ENCODE data around the gene KIRREL3.

The KIRREL3 gene

DNA sequence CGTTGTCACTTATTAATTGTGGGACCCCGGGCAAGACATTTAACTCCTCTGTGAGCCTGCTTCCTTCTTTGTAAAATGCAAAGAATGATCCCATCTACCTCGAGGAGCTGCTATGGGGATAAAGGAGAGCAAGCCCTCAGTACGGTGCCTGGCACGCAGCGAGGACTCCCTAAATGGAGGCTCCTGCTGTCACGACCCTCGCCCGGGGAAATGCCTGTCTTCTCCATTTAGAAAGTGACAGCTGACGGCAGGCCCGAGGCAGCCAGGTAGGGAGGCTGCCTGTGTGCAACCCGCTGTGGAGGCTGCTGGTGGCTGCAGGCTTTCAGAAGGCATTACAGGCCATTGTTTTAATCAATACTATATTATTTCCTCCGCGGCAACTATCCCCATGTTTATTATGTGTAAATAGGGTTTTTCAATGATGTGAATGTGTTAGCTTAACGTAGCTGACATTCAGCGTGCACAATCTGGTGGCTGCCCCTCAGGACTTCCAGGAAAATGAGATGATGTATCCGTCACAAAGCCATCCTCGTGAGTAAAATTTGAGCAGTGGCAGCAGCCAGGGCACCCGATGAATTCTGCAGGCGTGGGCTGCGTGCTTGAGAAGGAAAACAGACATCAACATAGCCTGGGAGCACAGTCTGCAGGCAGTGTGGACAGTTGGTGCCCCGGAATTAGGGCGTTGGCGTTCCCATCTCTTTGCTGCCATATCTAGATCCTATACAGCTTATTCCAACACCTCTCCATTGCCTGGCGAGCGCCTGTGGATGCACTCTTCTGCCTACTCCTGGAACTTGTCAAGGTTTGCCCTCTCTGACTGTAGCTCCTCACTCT, 416.8 kb downstream of the KIRREL3 start:
- Histone ChIP-seq H3K9ac (ENCODE audit: low read length) (no peak overlapping the region), H3K9me3 (ENCODE audit: control insufficient read depth, low read depth, low read length) (no peaks in the 10 kb centered on the region), H3K27ac (ENCODE audit: low read length) (no peak overlapping the region), H3K27me3 (ENCODE audit: control insufficient read depth, insufficient read depth, low read length) (no peaks in the 10 kb centered on the region), H3K4me3 (ENCODE audit: low read length) (no peak overlapping the region), H3K4me1 (ENCODE audit: control insufficient read depth, low read depth, low read length) (peaks cover 17% of the 10 kb centered on the region), H3K36me3 (ENCODE audit: control insufficient read depth, low read depth, low read length) (no peaks in the 10 kb centered on the region)

GRCh38 chr11:126583101-126583500, 417.5 kb downstream of the KIRREL3 start:
- Histone ChIP-seq H3K9me3 (ENCODE audit: control insufficient read depth, low read depth, low read length) (no peaks in the 10 kb centered on the region), H3K9ac (ENCODE audit: low read length) (no peak overlapping the region), H3K4me3 (ENCODE audit: low read length) (no peak overlapping the region), H3K4me1 (ENCODE audit: control insufficient read depth, low read depth, low read length) (peaks cover 15% of the 10 kb centered on the region), H3K27ac (ENCODE audit: low read length) (no peak overlapping the region), H3K27me3 (ENCODE audit: control insufficient read depth, insufficient read depth, low read length) (no peaks in the 10 kb centered on the region), H3K36me3 (ENCODE audit: control insufficient read depth, low read depth, low read length) (no peaks in the 10 kb centered on the region)

- H3K27ac ChIP-seq (ENCODE audit: low read length): no peak overlapping the region
- no peaks in the 10 kb centered on the region for H3K27me3 ChIP-seq (ENCODE audit: control insufficient read depth, insufficient read depth, low read length)
- H3K4me3 ChIP-seq (ENCODE audit: low read length): no peak overlapping the region
- H3K4me1 ChIP-seq (ENCODE audit: control insufficient read depth, low read depth, low read length): peaks cover 15% of the 10 kb centered on the region
- no peaks in the 10 kb centered on the region for H3K9me3 ChIP-seq (ENCODE audit: control insufficient read depth, low read depth, low read length)
- no peaks in the 10 kb centered on the region for H3K36me3 ChIP-seq (ENCODE audit: control insufficient read depth, low read depth, low read length)
- no peak overlapping the region for H3K9ac ChIP-seq (ENCODE audit: low read length)
These were observed 418.5 kb downstream of the KIRREL3 start for GRCh38 chr11:126581871-126582648.

DNA sequence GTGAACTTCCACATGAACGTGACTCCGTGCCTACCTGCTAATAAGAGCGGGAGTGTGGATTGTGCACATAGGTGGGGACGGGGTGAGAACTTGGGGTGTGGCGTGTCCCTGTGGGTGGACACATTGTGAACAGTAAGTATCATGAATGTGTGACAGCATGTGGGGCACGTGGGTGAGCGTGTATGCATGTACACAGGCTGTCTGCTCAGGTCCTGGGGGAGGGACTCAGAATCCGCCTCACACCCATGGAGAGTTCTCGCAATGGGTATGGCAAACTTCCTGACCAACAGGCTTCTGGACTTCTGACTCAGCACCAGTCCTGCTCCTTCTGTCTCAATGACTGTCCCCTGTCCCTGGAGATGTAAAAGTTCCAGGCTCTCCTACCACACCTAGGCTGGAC, 422.1 kb downstream of the KIRREL3 start:
- Histone ChIP-seq H3K9me3 (ENCODE audit: control insufficient read depth, low read depth, low read length) (no peaks in the 10 kb centered on the region), H3K9ac (ENCODE audit: low read length) (no peak overlapping the region), H3K36me3 (ENCODE audit: control insufficient read depth, low read depth, low read length) (no peaks in the 10 kb centered on the region), H3K27me3 (ENCODE audit: control insufficient read depth, insufficient read depth, low read length) (no peaks in the 10 kb centered on the region), H3K4me3 (ENCODE audit: low read length) (no peak overlapping the region), H3K4me1 (ENCODE audit: control insufficient read depth, low read depth, low read length) (peaks cover 4% of the 10 kb centered on the region), H3K27ac (ENCODE audit: low read length) (no peak overlapping the region)

DNA sequence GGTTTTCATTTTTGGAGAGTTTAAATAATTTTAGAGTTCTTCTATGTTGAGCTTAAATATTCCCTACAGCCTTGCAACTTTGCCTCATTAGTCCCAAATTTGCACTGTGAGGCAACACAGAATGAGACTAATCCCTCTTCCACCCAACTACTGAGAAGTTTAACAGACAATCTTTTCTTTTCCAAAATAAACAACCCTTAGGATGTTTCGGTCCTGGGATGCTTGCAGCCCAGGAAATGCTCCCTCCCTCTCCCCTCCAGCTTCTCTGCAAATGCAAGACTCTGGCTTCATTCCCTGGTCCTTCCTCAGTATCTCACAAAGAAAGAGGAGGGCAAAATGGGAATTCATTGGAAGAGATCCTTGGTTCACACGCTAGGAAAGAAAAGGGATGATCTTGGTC, 422.5 kb downstream of the KIRREL3 start:
- Histone ChIP-seq H3K36me3 (ENCODE audit: control insufficient read depth, low read depth, low read length) (no peaks in the 10 kb centered on the region), H3K4me3 (ENCODE audit: low read length) (no peak overlapping the region), H3K27me3 (ENCODE audit: control insufficient read depth, insufficient read depth, low read length) (no peaks in the 10 kb centered on the region), H3K27ac (ENCODE audit: low read length) (no peak overlapping the region), H3K9me3 (ENCODE audit: control insufficient read depth, low read depth, low read length) (no peaks in the 10 kb centered on the region), H3K9ac (ENCODE audit: low read length) (no peak overlapping the region), H3K4me1 (ENCODE audit: control insufficient read depth, low read depth, low read length) (peaks cover 4% of the 10 kb centered on the region)

GRCh38 chr11:126575849-126576248, 424.7 kb downstream of the KIRREL3 start:
- H3K9me3 ChIP-seq (ENCODE audit: control insufficient read depth, low read depth, low read length): no peaks in the 10 kb centered on the region
- no peak overlapping the region for H3K27ac ChIP-seq (ENCODE audit: low read length)
- no peak overlapping the region for H3K4me3 ChIP-seq (ENCODE audit: low read length)
- H3K27me3 ChIP-seq (ENCODE audit: control insufficient read depth, insufficient read depth, low read length): no peaks in the 10 kb centered on the region
- H3K9ac ChIP-seq (ENCODE audit: low read length): no peak overlapping the region
- H3K36me3 ChIP-seq (ENCODE audit: control insufficient read depth, low read depth, low read length): no peaks in the 10 kb centered on the region
- H3K4me1 ChIP-seq (ENCODE audit: control insufficient read depth, low read depth, low read length): peaks cover 4% of the 10 kb centered on the region

DNA sequence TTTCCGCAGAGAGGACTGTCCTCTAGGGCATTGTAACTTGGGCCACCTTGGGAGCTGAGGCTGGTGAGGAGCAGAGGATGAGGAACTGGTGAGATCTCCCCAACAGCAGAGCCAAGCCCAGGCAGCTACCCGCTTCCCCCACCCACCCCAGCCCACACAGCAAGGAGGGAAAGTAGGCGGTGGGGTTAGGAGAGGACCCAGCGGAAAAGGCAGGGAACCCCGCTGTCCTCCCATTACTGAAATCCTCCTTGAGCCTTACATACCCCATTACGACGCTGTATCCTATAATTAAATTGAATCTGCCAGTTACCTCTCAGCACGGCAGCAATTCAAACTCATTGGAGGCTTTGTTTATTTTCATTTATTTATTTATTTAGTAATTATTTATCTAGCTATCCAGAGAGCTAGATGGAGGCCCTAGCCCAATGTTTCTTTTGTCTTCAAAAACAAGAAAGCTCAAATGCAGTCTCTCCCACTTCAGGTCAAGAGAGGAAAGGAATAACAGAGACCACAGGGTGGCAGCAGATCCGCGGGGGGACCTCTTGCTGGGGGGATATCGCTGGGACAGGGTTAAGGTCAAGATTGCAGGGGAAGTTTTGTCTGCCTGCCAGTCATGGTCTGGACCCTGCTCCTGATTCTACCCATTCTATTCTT, 427.1 kb downstream of the KIRREL3 start:
- Histone ChIP-seq H3K4me1 (ENCODE audit: control insufficient read depth, low read depth, low read length) (peaks cover 4% of the 10 kb centered on the region), H3K27me3 (ENCODE audit: control insufficient read depth, insufficient read depth, low read length) (no peaks in the 10 kb centered on the region), H3K4me3 (ENCODE audit: low read length) (no peak overlapping the region), H3K9me3 (ENCODE audit: control insufficient read depth, low read depth, low read length) (no peaks in the 10 kb centered on the region), H3K36me3 (ENCODE audit: control insufficient read depth, low read depth, low read length) (no peaks in the 10 kb centered on the region), H3K27ac (ENCODE audit: low read length) (no peak overlapping the region), H3K9ac (ENCODE audit: low read length) (no peak overlapping the region)

- no peak overlapping the region for H3K9ac ChIP-seq (ENCODE audit: low read length)
- no peaks in the 10 kb centered on the region for H3K36me3 ChIP-seq (ENCODE audit: control insufficient read depth, low read depth, low read length)
- no peak overlapping the region for H3K27ac ChIP-seq (ENCODE audit: low read length)
- H3K4me3 ChIP-seq (ENCODE audit: low read length): no peak overlapping the region
- H3K27me3 ChIP-seq (ENCODE audit: control insufficient read depth, insufficient read depth, low read length): peaks cover under 1% of the 10 kb centered on the region
- H3K4me1 ChIP-seq (ENCODE audit: control insufficient read depth, low read depth, low read length): peaks cover 4% of the 10 kb centered on the region
- H3K9me3 ChIP-seq (ENCODE audit: control insufficient read depth, low read depth, low read length): no peaks in the 10 kb centered on the region
These were observed 430.1 kb downstream of the KIRREL3 start for GRCh38 chr11:126570489-126570888.

- peaks cover 14% of the 10 kb centered on the region for H3K27me3 ChIP-seq (ENCODE audit: control insufficient read depth, insufficient read depth, low read length)
- H3K4me1 ChIP-seq (ENCODE audit: control insufficient read depth, low read depth, low read length): peaks cover 16% of the 10 kb centered on the region
- H3K4me3 ChIP-seq (ENCODE audit: low read length): no peak overlapping the region
- no peak overlapping the region for H3K27ac ChIP-seq (ENCODE audit: low read length)
- no peaks in the 10 kb centered on the region for H3K9me3 ChIP-seq (ENCODE audit: control insufficient read depth, low read depth, low read length)
- H3K9ac ChIP-seq (ENCODE audit: low read length): no peak overlapping the region
- H3K36me3 ChIP-seq (ENCODE audit: control insufficient read depth, low read depth, low read length): no peaks in the 10 kb centered on the region
These were observed 433.2 kb downstream of the KIRREL3 start for GRCh38 chr11:126567419-126567818.

GRCh38 chr11:126564566-126564965, 436.0 kb downstream of the KIRREL3 start:
- H3K36me3 ChIP-seq (ENCODE audit: control insufficient read depth, low read depth, low read length): no peaks in the 10 kb centered on the region
- no peak overlapping the region for H3K4me3 ChIP-seq (ENCODE audit: low read length)
- H3K9me3 ChIP-seq (ENCODE audit: control insufficient read depth, low read depth, low read length): no peaks in the 10 kb centered on the region
- H3K27ac ChIP-seq (ENCODE audit: low read length): no peak overlapping the region
- peaks cover 16% of the 10 kb centered on the region for H3K4me1 ChIP-seq (ENCODE audit: control insufficient read depth, low read depth, low read length)
- no peak overlapping the region for H3K9ac ChIP-seq (ENCODE audit: low read length)
- H3K27me3 ChIP-seq (ENCODE audit: control insufficient read depth, insufficient read depth, low read length): peaks cover 14% of the 10 kb centered on the region

- Histone ChIP-seq H3K4me3 (ENCODE audit: low read length) (no peak overlapping the region), H3K36me3 (ENCODE audit: control insufficient read depth, low read depth, low read length) (no peaks in the 10 kb centered on the region), H3K27me3 (ENCODE audit: control insufficient read depth, insufficient read depth, low read length) (peaks cover 14% of the 10 kb centered on the region), H3K27ac (ENCODE audit: low read length) (no peak overlapping the region), H3K4me1 (ENCODE audit: control insufficient read depth, low read depth, low read length) (peaks cover 16% of the 10 kb centered on the region), H3K9ac (ENCODE audit: low read length) (no peak overlapping the region), H3K9me3 (ENCODE audit: control insufficient read depth, low read depth, low read length) (no peaks in the 10 kb centered on the region)
These were observed 439.2 kb downstream of the KIRREL3 start for GRCh38 chr11:126561327-126561893.
